GM21515 (cell line): ENCODE measurements around the gene HEBP2.
"Not testable (repeated sequence)": the region's sequence is repeated elsewhere in the genome, so short reads cannot be mapped to it uniquely, and the experiment has no call there.

Source experiments
- ATAC-seq: cut with Tn5 transposase; IDR thresholded peaks from one replicate; pipeline ENCODE4 v1.9.1; 2021; ENCODE audit not compliant: unreplicated experiment

The HEBP2 gene

GRCh38 chr6:138403801-138404665 is at the start of gene HEBP2:
Gene HEBP2, plus strand, starts transcription at chr6:138404223. Its CDS starts 273 bp downstream, at chr6:138404496.
- peak; percentile 95 for ATAC-seq

GRCh38 chr6:138357928-138358327 is 46.1 kb upstream of the HEBP2 start:
- ATAC-seq: no peak

- not testable (repeated sequence) for ATAC-seq
These were observed 35.3 kb upstream of the HEBP2 start for GRCh38 chr6:138368684-138369083.

- no peak for ATAC-seq
These were observed 33.2 kb upstream of the HEBP2 start for GRCh38 chr6:138370631-138371451.

GRCh38 chr6:138371452-138371711 is 32.6 kb upstream of the HEBP2 start:
- no peak for ATAC-seq

- ATAC-seq: no peak
These were observed 32.3 kb upstream of the HEBP2 start for GRCh38 chr6:138371720-138372119.

GRCh38 chr6:138372711-138373463 is 31.1 kb upstream of the HEBP2 start:
- no peak for ATAC-seq

- no peak for ATAC-seq
These were observed 29.8 kb upstream of the HEBP2 start for GRCh38 chr6:138374230-138374629.

- ATAC-seq: no peak
These were observed 29.2 kb upstream of the HEBP2 start for GRCh38 chr6:138374815-138375214.

GRCh38 chr6:138377042-138377441 is 27.0 kb upstream of the HEBP2 start:
- ATAC-seq: no peak

GRCh38 chr6:138377844-138378243 is 26.2 kb upstream of the HEBP2 start, which contains the start of gene SMIM28:
Gene SMIM28, plus strand, starts transcription at chr6:138377905. Its CDS starts 168 bp downstream, at chr6:138378073.
- ATAC-seq: no peak

- no peak for ATAC-seq
These were observed 25.6 kb upstream of the HEBP2 start for GRCh38 chr6:138378463-138378862.

- no peak for ATAC-seq
These were observed 21.3 kb upstream of the HEBP2 start for GRCh38 chr6:138382498-138383265.

GRCh38 chr6:138383776-138384175 is 20.2 kb upstream of the HEBP2 start:
- no peak for ATAC-seq

- no peak for ATAC-seq
These were observed 17.1 kb upstream of the HEBP2 start for GRCh38 chr6:138386897-138387296.

GRCh38 chr6:138387577-138388368 is 16.2 kb upstream of the HEBP2 start:
- ATAC-seq: no peak

GRCh38 chr6:138389551-138389950 is 14.5 kb upstream of the HEBP2 start:
- no peak for ATAC-seq

GRCh38 chr6:138393871-138394783 is 9.9 kb upstream of the HEBP2 start:
- ATAC-seq: no peak

- no peak for ATAC-seq
These were observed 7.3 kb upstream of the HEBP2 start for GRCh38 chr6:138396709-138397108.
